Activated naive CD4-positive, alpha-beta T cell treated with Interleukin-2 at 50 U/mL for 16 hours (primary cell): ENCODE results near the gene NOTUM.

Experiments
- DNase-seq: peaks from one replicate; pipeline ENCODE4 v3.0.0-alpha.2; 2020

NOTUM gene

DNA sequence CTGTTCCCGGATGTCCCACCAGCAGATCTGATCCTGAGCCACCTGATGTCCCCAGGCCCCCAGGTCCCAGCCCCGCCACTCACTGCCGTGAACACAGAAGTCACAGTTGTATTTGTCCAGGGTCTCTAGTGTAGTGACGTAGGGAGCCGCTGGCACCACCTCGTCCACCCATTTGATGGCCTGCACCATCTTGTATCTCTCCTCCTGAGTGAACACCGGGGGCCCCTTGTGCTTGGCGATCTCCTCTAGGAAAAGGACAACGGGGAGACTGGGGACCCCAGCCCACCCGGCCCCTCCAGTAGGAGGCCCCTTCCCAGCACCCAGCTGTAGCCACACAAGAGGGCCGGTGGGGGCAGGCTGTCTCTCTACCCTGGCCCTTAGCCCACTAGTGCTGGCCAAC is 52.2 kb downstream of the NOTUM start:
- no peak for DNase-seq

DNA sequence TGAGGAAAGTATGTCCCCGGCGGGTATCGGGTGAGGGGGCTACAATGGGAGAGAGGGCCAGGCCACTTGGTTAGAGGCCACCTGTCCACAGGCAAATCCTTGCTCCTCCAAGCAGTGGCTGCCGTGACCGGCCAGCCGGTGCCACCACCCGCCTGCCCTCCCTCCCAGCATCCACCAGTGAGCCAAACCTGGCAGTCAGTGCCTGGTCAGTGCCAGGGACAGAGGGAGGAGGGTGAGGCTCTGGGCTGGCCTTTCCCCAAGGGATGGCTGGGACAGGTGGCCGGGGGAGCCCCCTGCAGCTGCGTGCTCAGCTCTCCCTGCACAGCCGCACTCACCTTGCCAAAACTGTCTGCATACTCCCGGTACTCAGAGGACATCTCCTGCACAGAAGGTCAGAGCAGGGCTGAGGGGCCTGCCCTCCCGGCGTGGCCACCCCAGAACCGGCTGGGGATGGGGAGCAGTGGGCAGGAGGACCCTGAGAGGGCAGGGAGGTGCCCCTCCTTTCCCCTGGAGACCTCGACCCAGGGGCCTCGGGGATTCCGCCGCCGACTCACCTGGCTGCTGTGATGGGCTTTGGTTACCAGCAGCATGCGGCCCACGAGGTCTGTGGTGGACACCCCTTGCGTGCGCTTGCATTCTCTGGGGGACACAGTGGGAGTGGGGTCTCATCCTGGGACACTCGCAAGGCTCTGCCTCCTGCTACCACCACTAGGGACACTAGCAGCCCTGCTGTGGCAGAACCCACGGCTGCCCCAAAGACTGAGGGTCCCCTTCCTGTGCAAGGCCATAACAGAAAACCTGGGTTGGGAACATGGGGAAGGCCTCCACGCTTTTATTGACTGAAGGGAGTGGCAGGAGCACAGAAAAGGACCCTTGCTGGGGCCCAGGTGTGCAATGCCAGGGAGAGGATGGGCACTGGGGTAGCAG is 53.5 kb downstream of the NOTUM start:
- no peak for DNase-seq

DNA sequence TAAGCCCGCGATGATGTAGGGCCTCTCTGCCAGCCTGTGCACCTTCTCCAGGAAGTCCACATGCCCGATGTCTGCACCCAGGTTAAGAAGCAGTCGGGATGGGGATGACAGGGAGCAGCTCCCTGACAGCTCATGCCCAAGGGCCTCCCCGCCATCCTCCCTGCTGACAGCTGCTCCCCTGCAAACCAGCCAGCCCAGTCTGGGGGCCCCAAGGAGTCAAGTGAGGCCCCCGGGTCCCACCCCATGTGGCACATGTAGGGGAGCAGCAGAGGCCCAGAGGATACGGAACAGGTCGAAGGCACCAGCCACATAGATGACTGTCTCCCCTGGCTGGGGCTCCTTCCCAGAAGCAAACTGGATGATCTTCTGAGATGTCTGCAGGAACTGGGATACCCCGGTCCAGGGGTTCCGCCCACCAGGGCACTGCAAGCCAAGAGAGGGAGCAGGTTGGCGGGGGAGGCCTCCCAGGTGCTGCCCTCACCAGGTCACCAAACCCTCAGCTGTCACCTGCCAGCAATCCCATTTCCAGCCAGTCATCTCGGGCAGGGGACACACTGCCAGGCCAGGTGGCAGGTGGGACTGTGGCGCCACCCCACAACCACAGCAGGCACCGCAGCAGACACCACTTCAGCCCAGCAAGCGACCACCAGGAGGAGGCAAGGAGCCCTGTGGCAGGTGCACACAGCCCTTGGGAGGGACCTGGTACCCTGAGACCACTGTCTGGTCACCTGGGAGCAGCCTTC is 54.3 kb downstream of the NOTUM start:
- no peak for DNase-seq

DNA sequence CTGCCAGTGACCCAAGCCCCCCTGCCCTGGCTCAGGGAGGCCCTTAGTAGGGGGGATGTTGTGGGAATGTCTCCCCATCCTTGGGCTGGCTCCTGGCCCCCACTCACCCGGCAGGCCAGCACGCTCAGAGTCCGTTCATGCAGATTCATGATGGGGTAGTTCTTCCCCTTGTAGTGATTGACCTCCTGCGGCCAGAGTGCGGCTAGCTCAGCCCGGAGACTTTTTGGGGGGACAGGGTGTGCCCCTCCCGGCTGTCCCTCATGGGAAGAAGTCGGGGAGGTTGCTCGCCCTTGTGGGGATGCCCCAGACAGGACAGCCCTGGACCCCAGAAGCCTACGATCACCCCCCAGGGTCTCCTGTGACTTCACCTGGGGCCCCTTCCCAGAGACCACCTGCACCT is 55.0 kb downstream of the NOTUM start:
- DNase-seq: no peak

DNA sequence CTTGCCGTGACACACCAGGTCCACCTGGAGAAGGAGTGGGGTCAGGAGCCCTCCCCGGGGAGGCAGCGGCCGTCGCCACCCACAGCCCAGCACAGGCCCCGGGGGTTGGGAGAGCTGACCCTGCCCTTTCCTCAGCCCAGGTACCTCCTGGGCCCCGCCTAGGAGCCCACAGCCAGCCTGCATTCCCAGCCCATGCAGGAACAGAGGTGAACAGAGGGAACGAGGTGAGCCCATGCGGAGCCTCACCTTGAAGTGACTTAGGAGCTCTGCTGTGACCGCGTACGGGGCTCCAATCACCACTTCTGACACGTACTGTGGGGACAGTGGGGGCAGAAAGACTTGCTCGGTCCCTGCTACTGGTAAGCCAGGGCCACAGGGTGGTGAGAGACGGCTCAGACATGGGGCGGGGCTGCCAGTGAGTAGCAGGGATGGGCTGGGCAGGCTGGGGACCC is 55.5 kb downstream of the NOTUM start:
- DNase-seq: no peak

DNA sequence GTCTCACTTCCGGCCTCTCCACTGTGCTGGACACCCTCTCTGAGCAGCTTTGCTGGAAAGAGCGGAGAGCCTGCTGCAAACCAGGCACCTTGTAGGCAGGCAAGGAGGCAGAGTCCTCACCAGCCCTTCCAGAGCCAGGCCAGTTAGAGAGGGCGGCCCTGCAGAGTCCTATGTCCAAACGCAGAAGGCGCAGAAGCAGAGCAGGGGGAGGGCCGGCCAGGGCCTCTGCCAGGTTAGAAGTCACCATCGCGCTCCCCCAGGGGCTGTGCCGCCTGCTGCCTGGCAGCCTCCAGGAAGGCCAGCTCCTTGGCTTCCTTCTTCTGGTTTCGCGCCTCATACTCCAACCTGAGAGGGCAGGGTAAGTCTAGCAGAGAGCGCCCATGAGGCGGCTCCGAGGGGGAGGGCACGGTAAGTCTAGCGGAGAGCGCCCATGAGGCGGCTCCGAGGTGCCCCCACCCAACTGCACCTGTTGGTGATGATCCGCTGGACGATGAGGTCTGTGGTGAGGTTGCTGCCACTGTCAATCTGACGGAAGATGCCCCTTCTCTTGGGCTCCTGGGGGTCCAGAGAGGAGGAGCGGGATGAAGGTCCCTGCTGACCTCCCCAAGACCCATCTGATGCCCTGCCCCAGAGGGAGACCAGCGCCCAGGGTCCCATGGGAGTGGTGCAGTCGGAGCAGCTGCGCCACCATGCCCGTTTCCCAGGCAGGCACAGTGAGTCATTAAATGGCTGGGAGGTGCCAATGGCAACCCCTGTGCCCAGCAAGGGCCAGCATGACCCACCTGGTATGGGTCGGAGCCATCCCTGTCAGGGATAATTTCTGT is 56.2 kb downstream of the NOTUM start:
- no peak for DNase-seq

DNA sequence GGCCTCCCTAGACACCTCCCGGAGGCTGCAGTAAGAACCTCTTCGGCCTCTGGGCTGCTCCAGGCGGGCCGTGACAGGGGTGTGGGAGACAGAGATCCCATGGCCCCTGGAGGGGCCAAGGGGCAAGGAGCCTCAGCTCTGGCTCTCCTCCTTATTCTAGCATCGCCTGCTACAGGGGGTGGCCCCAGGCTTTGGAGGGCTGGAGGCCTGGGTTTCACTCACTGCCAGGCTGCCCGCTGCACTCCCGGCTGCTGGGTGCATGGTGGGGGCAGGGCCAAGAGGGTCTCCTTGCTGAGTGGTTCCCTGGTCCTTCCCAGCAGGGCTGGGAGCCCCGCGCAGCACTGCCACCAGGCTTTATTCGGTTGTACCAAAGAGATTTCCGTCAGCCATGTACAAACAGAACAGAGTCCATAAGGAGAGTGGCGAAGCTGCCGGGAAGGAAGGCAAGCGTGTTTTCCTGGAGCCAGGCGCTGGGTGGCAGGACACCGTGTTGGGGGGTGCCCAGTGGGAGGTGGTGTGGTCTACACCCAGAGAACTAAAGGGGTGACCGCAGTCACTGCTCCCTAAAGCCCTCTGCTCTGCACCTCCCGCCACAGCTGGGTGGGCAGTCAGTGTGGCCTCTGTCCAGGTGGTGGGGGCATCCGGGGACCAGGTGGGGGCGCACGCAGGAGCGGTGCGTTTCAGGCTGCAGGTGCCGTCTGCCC is 56.9 kb downstream of the NOTUM start:
- no peak for DNase-seq

DNA sequence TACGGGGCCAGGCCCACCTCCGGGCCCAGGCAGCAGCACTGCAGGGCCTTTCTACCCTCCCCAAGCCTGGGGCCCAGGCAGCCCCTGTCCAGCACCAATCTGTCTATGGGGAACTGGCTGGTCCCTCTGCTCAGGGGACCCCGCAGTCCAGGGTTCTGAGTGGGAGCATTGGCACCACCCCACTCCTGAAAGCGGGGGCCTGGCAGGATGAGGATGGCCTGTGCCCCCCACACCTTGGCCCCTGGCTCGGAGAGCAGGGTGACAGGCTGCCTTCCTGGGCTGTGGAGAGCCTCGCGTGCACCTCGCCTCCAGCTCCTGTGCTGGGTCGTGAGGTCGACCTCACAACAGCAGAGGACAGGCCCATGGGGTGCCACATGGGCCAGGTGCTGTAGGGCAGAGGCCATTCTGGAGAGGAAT is 57.6 kb downstream of the NOTUM start:
- no peak for DNase-seq

DNA sequence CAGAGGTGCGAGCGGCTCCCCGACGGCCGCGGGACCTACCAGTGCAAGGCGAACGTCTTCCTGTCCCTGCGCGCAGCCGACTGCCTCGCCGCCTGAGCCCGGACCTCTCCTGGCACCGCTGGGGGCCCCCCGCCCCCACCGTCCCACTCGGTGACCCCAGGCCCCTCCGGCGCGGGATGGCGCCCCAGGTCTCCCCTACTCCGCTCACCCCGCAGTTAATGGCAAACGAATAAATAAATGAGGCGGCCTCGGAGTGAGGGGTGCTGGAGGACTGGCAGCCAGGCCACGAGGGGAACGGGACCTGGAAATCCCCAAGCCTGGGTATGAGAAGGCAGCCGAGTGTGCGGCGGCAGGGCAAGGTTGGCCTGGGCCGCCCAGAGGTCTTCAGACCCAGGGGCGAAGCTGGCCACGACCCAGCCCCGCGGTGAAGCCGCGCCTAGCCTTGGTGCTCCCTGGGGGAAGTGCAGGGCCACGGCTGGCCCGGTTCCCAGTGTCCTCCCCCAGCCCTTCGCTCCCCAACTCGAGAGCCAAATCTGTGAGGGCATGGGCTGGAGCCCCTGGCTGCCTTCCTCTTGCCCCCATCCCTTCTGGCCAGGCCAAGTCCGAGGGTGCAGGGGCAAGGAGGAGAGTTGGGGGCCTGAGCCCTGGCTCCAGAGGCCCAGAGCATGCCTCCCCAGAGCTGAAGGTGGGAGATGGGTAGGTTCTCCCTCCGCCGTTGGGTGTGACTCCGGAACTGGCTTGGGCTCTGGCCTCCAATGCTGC is 58.2 kb downstream of the NOTUM start:
- DNase-seq: no peak
